SK-N-MC (cell line): Measurements from ENCODE around the gene CDH12.

Source experiments
- EZH2 ChIP-seq: fragments of 200-600 bp; sonication (generic); IDR thresholded peaks from one replicate; pipeline ENCODE4 v1.6.1; 2017; ENCODE audit warnings: antibody characterized with exemption
- POLR2AphosphoS5 ChIP-seq: IDR thresholded peaks from 2 replicates; pipeline ENCODE4 v1.6.1; 2012; ENCODE audit warnings: mild to moderate bottlenecking, low read depth, low read length, borderline replicate concordance

DNA sequence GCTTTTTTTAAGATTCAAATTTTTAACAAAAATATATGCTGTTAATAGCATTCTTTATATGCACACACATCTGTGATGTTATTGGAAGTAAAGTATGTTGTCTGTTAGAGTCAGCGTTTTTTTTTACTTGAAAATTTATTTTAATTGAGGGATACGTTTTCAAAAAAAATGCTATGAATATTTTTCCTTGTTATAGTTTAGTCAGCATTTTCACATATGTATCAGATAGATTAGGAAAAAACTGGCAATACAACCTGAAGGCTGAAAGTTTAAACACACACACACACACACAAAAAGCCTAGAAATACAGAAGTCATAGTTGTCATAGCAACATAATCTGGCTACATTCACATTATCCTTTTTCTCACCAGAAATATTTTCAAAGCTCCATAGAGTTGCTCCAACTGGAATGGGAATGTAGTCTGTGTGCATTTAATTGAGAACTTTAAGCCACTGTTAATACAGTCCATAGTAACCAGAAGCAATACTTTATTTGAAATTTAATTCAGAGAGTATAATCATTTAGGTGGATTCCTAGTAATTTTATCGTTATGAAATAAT, 116.6 kb downstream of the CDH12 start:
- TF ChIP-seq EZH2 (no peak), POLR2AphosphoS5 (no peak)
